ENCODE results near the gene PTPRN2.

The PTPRN2 gene

DNA sequence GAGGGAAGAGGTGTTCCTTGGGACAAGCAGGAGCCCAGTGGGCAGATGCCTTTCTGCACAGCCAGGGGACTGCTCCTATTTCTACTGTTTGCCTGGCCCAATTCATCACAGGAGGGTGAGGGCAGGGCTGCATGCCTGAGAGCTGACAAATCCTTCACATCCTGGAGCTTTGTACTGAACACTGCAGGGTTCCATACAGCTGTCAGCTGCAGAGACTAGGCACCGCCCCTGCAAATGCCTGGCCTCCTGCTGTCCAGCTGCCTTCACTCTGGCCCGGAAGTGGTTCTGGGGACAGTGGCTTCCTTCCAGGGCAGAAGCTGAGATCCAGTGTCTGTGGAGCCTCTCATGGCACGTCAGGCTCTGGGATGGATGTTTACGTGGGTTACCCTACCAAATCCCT, 780.1 kb downstream of the PTPRN2 start:
- H3K4me3 ChIP-seq (ENCODE audit: low read depth, low read length), result no peak overlapping the region
- TF ChIP-seq, protein P1, sequence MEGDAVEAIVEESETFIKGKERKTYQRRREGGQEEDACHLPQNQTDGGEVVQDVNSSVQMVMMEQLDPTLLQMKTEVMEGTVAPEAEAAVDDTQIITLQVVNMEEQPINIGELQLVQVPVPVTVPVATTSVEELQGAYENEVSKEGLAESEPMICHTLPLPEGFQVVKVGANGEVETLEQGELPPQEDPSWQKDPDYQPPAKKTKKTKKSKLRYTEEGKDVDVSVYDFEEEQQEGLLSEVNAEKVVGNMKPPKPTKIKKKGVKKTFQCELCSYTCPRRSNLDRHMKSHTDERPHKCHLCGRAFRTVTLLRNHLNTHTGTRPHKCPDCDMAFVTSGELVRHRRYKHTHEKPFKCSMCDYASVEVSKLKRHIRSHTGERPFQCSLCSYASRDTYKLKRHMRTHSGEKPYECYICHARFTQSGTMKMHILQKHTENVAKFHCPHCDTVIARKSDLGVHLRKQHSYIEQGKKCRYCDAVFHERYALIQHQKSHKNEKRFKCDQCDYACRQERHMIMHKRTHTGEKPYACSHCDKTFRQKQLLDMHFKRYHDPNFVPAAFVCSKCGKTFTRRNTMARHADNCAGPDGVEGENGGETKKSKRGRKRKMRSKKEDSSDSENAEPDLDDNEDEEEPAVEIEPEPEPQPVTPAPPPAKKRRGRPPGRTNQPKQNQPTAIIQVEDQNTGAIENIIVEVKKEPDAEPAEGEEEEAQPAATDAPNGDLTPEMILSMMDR (IDR thresholded peaks at IDR 0.05; ENCODE audit: borderline replicate concordance, insufficient read depth, low read depth, low read length), result no peak

DNA sequence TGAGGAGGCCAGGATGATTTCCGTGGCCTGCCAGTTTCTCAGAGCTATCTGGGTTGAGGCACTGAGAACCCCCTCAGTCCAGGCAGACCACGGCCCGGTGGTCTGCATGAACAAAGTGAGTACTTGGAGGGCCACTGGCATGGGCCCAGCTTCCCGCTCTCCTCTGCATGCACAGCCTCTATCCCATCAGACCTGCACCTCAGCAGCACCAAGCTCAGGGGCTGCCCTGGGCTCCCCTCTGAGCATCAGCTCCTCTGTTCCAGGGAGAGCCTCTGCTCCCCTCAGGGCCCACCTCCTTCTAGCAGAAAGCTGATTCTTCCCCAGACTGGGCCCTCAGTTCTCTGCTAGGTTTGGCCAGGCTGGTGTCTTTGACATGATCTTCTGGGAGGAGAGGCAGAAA, 780.9 kb downstream of the PTPRN2 start:
- H3K4me3 ChIP-seq (ENCODE audit: low read depth, low read length), result no peak overlapping the region
- TF ChIP-seq, protein P1 (IDR thresholded peaks at IDR 0.05; ENCODE audit: borderline replicate concordance, insufficient read depth, low read depth, low read length), result no peak

DNA sequence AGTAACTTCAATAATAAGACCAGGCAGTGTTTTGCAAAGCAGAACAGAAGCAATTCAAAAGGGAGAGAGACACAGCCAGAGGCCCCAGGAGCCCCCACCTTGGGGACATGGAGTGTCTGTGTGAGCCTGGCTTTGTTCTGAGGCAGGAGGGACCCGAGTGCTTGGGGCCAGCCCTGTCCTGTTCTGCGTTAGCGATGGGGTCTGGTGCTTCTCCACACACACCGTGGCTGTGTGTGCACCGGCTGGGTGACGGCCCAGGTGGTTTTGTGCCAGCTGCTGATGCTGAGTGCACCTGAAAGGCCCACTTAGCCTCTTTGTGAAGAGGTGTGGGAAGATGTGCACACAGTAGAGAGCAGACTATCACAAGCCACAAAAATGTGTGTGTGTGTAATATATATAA, 781.9 kb downstream of the PTPRN2 start:
- TF ChIP-seq, protein P1 (IDR thresholded peaks at IDR 0.05; ENCODE audit: borderline replicate concordance, insufficient read depth, low read depth, low read length), result no peak
- no peak overlapping the region for H3K4me3 ChIP-seq (ENCODE audit: low read depth, low read length)

- H3K4me3 ChIP-seq (ENCODE audit: low read depth, low read length), result no peak overlapping the region
- TF ChIP-seq, protein P1 (IDR thresholded peaks at IDR 0.05; ENCODE audit: borderline replicate concordance, insufficient read depth, low read depth, low read length), result no peak
Measured at GRCh38 chr7:157803906-157804305, 783.7 kb downstream of the PTPRN2 start.

DNA sequence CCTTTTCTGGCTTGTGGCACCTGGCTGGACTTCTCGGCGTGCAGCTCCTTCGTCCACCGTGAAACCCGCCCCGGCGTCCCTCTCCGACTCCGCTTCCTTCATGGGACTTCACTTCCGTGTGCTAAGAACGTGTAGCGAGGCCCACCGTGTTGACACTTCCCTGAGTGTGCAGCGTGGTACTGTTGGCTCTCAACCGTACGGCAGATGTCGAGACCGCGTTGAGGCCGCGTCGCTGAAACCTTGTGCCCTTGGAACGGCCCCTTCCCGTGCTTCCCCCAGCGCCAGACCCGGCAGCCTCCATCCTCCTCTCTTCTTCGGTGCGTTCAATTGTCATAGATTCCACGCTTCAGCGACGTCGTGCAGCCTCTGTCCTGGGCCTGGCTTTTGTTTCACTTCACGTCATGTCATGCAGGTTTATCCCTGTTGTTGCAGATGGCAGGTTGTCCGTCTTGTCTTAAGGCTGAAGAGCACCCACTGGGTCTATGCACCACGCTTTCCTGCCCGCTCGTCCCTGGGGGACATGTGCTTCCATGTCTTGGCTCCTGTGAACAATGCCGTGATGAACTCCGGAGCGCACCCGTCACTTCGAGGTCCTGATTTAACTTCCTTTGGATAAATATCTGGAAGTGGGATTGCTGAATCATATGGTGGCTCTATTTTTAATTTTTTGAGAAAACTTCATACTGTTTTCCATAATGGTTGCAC, 785.5 kb downstream of the PTPRN2 start:
- TF ChIP-seq, protein P1 (IDR thresholded peaks at IDR 0.05; ENCODE audit: borderline replicate concordance, insufficient read depth, low read depth, low read length), result no peak
- no peak overlapping the region for H3K4me3 ChIP-seq (ENCODE audit: low read depth, low read length)

DNA sequence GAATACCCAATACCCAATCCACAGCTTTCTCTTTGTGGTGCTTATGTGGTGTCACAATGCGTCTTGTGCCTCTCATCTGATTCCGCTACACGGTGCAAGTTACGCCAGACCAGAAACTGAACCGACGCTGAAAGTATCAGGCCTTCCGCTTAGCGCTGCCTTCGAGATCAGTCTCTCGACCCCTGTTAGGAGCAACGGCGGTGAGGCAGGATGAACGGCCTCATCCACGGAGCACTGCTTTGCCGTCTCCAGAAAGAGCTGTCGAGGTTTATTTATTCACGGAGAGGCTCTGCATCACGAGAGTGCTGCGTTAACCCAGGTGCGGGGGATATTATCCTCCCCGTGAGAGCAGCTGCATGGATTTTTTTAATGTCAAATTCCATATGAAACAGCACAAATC, 786.5 kb downstream of the PTPRN2 start:
- TF ChIP-seq, protein P1 (IDR thresholded peaks at IDR 0.05; ENCODE audit: borderline replicate concordance, insufficient read depth, low read depth, low read length), result no peak
- H3K4me3 ChIP-seq (ENCODE audit: low read depth, low read length), result no peak overlapping the region

- TF ChIP-seq, protein P1 (IDR thresholded peaks at IDR 0.05; ENCODE audit: borderline replicate concordance, insufficient read depth, low read depth, low read length), result no peak
- no peak overlapping the region for H3K4me3 ChIP-seq (ENCODE audit: low read depth, low read length)
Measured at GRCh38 chr7:157800281-157800680, 787.3 kb downstream of the PTPRN2 start.
